Muscle layer of duodenum (tissue), 2 donors: ENCODE data around the gene SH3BP5L.

Source experiments
- H3K27ac ChIP-seq: one replicate; pipeline ENCODE4 v1.7.0; 2013; ENCODE audit warnings: mild to moderate bottlenecking, low read length
- H3K27me3 ChIP-seq: one replicate; pipeline ENCODE4 v1.7.0; 2013; ENCODE audit warnings: low read depth, mild to moderate bottlenecking, control low read depth, low read length
- H3K36me3 ChIP-seq, 2 donors: one replicate each; pipeline ENCODE4 v1.7.0; 2013; ENCODE audit warnings: low read length in 2 of 2, control low read depth in 1 of 2, mild to moderate bottlenecking in 1 of 2; ENCODE audit not compliant: insufficient read depth in 2 of 2, control insufficient read depth in 1 of 2
- H3K4me1 ChIP-seq, 2 donors: one replicate each; pipeline ENCODE4 v1.7.0; 2013; ENCODE audit warnings: low read length in 2 of 2, mild to moderate bottlenecking in 2 of 2, control low read depth in 1 of 2, moderate library complexity in 1 of 2; ENCODE audit not compliant: insufficient read depth in 2 of 2, control insufficient read depth in 1 of 2
- H3K4me3 ChIP-seq, 2 donors: one replicate each; pipeline ENCODE4 v1.7.0; 2013; ENCODE audit warnings: low read length in 2 of 2, low read depth in 1 of 2, mild to moderate bottlenecking in 1 of 2
- H3K9me3 ChIP-seq, 2 donors: one replicate each; pipeline ENCODE4 v1.7.0; 2013; ENCODE audit warnings: low read length in 2 of 2, control low read depth in 1 of 2, mild to moderate bottlenecking in 1 of 2; ENCODE audit not compliant: control insufficient read depth in 1 of 2
- donor health status: healthy.

SH3BP5L gene

GRCh38 chr1:248817065-248817464, 8.7 kb downstream of the SH3BP5L start:
- H3K9me3 ChIP-seq: no peaks in the 10 kb centered on the region
- H3K27ac ChIP-seq: no peak overlapping the region
- no peaks in the 10 kb centered on the region for H3K27me3 ChIP-seq
- peaks cover 39 to 61% of the 10 kb centered on the region in 2 donors for H3K36me3 ChIP-seq
- no peak overlapping the region for H3K4me3 ChIP-seq
- peaks cover 0 to 19% of the 10 kb centered on the region in 2 donors for H3K4me1 ChIP-seq

DNA sequence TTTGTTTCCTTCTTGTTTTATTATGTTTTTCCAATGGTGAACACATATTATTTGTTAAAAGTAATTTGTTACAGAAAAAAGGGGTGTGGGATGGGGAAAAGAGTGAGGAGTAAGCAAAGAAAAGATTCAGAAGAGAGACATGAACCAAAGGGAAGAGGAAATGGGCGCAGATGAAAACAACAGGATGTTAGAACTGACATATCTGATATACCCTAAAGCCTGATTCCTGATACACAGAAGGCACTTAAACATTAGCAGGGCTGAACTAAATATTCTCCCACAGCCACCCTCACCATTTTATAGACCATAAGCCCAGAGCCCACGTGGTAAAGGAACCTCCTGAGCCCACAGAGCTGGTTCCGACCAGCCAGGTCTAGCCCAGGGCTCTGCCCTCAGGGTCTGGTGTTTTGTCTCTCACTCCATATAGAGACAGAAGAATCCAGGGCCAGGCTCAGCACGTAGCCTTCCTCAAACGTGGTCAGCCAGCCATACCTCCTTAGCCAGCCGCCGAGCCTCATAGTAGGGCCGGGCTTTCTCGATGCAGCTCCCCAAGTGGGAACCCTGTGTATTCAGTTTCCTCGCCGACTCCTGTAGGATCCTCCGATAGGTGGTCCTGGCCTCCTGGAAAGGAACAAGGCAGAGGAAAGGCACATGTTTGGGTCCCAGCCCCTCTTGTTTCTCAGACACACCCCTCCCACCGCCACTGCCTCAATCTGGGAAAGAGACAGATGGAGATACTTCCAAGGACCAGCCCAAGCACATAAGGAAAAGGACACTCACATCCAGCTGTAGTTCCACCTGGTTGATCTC, 9.5 kb downstream of the SH3BP5L start:
- peaks cover 0 to 14% of the 10 kb centered on the region in 2 donors for H3K4me1 ChIP-seq
- no peak overlapping the region for H3K27ac ChIP-seq
- no peaks in the 10 kb centered on the region for H3K9me3 ChIP-seq
- no peak overlapping the region for H3K4me3 ChIP-seq
- H3K27me3 ChIP-seq: no peaks in the 10 kb centered on the region
- peaks cover 39 to 63% of the 10 kb centered on the region in 2 donors for H3K36me3 ChIP-seq

DNA sequence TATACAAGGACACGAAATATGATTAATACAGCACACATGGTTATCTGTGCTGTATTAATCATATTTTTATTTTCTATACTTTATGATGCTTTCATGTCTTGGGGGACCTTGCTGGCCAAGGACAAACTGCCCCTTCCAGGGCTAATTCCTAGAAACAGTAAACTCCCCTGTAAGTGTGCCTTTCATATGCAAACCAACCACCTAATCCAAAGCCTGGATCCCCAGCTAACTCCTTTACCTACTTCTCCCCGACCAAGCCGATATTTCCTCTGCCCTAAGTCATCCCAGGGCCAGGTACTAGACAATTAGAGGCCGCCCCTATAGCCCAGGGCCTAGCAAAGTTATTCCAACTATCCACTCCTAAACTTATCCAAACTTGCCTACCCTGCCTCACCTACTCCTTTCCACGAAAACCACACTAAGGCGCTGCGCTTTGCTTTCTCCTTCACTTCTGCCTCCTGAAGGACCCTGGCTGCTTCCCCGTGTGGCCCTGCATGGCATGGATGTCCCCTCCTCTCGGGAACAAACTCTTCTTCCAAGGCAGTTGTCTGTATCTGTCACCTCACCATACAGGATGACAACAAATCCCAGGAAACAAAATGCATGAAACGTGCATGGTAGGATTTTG, 10.2 kb downstream of the SH3BP5L start:
- Histone ChIP-seq H3K4me3 (no peak overlapping the region), H3K4me1 (peaks cover 3 to 15% of the 10 kb centered on the region in 2 donors), H3K27me3 (no peaks in the 10 kb centered on the region), H3K27ac (no peak overlapping the region), H3K36me3 (peaks cover 43 to 56% of the 10 kb centered on the region in 2 donors), H3K9me3 (no peaks in the 10 kb centered on the region)

DNA sequence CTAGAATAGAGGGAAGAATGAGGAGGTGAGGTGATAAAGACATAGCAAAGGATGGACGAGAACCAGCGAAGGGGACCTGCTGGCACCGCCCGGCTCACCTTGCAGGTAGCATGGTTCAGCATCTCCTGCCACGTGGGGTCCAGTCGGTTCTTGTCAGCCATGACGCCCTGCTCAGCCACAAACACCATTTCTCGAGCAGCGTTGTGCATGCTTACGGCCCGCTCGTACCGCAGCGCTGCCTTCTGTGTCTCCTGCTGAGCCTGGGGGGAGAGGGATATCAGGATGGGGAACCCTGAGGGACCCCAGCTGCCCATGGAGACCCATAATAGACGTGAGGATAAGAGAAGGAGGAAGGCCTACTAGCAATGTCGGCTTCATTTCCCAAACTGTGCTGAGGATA, 11.4 kb downstream of the SH3BP5L start:
- Histone ChIP-seq H3K4me1 (peaks cover 6 to 15% of the 10 kb centered on the region in 2 donors), H3K36me3 (peaks cover 43 to 50% of the 10 kb centered on the region in 2 donors)

GRCh38 chr1:248813546-248813945, 12.2 kb downstream of the SH3BP5L start:
- Histone ChIP-seq H3K27me3 (no peaks in the 10 kb centered on the region), H3K36me3 (peaks cover 43 to 50% of the 10 kb centered on the region in 2 donors), H3K4me1 (peaks cover 6 to 15% of the 10 kb centered on the region in 2 donors), H3K9me3 (no peaks in the 10 kb centered on the region), H3K4me3 (no peak overlapping the region), H3K27ac (no peak overlapping the region)

More for the DNA sequence above, 11.4 kb downstream of the SH3BP5L start:
- no peak overlapping the region for H3K4me3 ChIP-seq
- no peaks in the 10 kb centered on the region for H3K9me3 ChIP-seq
- no peak overlapping the region for H3K27ac ChIP-seq
- no peaks in the 10 kb centered on the region for H3K27me3 ChIP-seq

DNA sequence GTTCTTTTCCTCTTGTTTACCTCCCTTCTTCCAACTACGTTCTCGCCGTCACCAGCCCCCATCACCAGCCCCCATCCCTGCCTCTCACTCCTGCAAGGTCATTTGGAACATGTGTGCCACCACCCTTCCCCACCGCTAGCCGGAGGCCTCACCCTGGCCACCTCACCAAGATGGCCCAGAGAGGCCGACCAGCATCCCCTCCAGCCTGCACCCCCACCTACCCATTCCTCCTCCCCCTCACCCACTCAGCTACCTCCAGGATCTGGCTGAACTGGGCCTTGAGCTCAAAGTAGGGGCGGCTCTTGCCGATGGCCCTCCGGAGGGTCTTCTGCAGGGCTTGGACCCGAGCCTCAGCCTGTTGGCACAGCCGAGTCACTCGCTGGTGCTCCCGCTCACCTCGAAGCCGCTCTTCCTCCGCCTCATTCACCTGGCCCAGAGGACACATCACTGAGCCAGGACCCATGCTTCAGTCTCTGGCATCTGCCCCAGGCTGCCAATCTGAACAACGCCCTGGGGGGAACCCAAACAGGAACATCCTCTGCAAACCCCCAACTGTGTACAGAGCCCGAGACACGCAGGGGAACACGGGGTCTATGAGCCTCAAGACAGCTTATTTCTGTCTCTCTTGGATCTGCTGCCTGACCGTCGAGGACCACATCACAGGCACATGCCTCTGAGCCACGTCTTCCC, 12.8 kb downstream of the SH3BP5L start:
- Histone ChIP-seq H3K4me1 (peaks cover 6 to 15% of the 10 kb centered on the region in 2 donors), H3K27ac (no peak overlapping the region), H3K36me3 (peaks cover 43 to 50% of the 10 kb centered on the region in 2 donors), H3K4me3 (no peak overlapping the region), H3K27me3 (no peaks in the 10 kb centered on the region), H3K9me3 (no peaks in the 10 kb centered on the region)

DNA sequence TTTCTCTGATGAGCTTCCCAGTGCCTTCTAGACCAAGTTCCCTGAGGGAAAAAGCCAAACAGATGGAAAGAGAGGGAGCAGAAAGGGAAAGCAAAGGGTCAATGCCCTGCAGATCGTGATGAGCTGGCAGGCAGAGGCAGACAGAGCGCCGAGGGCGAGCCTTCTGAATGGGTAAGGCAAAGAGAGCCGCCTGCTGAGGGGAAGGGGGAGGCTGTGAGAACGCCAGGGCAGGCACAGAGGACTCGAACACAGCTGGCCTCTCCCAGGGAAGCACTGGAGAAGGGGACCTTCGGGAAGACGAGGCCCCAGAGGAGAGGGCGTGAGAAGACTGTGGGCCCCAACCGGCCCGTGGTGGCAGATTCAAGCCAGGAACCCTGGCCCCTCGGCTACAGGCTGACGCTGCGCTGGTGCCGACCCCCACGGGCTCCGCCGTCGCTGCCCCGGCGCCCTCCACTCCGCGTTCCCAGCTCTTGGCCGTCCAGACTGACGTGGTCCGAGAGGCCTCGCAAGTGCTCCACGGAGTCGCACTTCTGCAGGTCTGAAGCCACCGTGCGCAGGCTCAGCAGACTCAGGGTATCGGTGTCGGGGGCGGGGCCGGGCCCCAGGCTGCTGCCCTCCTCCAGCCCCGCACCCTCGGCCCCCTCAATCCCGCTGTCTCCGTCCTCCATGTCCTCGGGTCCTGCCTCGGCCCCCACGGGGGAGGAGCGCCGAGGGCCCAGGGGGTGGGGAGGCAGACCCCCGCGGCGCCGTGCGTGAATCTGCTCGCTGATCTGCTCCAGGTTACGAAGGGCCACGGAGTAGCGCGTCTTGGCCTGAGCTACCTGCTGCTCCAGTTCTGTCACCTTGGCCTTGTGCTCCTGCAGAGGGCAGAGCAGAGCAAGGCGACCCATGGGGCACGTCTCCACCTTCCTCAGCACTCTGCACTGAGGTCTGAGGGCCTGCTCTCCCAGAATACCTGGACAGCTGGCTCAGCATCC, 13.9 kb downstream of the SH3BP5L start:
- Histone ChIP-seq H3K4me3 (no peak overlapping the region), H3K27me3 (no peaks in the 10 kb centered on the region), H3K4me1 (peaks cover 6 to 18% of the 10 kb centered on the region in 2 donors), H3K9me3 (no peaks in the 10 kb centered on the region), H3K27ac (no peak overlapping the region), H3K36me3 (peaks cover 43 to 50% of the 10 kb centered on the region in 2 donors)

GRCh38 chr1:248810727-248811513, 14.8 kb downstream of the SH3BP5L start:
- no peaks in the 10 kb centered on the region for H3K27me3 ChIP-seq
- peaks cover 6 to 19% of the 10 kb centered on the region in 2 donors for H3K4me1 ChIP-seq
- H3K4me3 ChIP-seq: no peak overlapping the region
- no peaks in the 10 kb centered on the region for H3K9me3 ChIP-seq
- H3K36me3 ChIP-seq: peaks cover 37 to 41% of the 10 kb centered on the region in 2 donors
- H3K27ac ChIP-seq: no peak overlapping the region

- no peak overlapping the region for H3K4me3 ChIP-seq
- no peak overlapping the region for H3K27ac ChIP-seq
These were observed 15.6 kb downstream of the SH3BP5L start for GRCh38 chr1:248810000-248810726.

More at GRCh38 chr1:248810000-248810726, 15.6 kb downstream of the SH3BP5L start:
- Histone ChIP-seq H3K27me3 (no peaks in the 10 kb centered on the region), H3K36me3 (peaks cover 29 to 33% of the 10 kb centered on the region in 2 donors), H3K9me3 (no peaks in the 10 kb centered on the region), H3K4me1 (peaks cover 6 to 19% of the 10 kb centered on the region in 2 donors)
